Measurements from ENCODE around the gene LYRM4. TPM values are rescaled to one million over a fixed set of nuclear protein-coding genes. Genes with fewer than 3 reads are reported as not detected.

Gene LYRM4
- total RNA-seq, 1 donor from 2014 or later, result 39.3 TPM

DNA sequence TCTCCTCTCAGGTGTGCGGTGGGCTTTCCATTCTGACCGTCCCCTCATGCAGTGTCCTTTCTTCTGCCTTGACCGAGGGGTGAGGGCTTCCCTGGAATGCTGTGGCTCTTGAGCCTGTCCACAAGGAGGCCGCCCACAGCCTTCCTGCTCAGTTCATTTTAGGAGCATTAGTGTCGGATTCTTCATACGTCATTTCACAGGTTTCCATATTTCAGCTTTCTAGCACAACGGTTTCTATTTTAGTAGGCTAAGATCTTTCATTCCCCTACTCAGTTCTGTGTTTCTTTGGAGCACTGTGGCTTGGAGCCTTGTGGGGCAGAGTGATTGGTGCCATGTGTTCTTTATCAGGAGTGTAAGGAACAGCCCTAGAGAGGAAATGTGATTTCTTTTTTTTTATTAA lies 170.1 kb downstream of the LYRM4 start:
- Mint-ChIP-seq H3K9me3 (no peaks in the 10 kb centered on the region), H3K27ac (ENCODE audit: unreplicated experiment) (no peak overlapping the region), H3K4me1 (peaks cover 4% of the 10 kb centered on the region), H3K36me3 (ENCODE audit: low read depth) (no peaks in the 10 kb centered on the region), H3K4me3 (no peak overlapping the region), H3K27me3 (ENCODE audit: low read depth) (peaks cover 35% of the 10 kb centered on the region)
- DNase-seq (ENCODE audit: low read depth, low spot score), result no peak
- TF ChIP-seq, protein P1, sequence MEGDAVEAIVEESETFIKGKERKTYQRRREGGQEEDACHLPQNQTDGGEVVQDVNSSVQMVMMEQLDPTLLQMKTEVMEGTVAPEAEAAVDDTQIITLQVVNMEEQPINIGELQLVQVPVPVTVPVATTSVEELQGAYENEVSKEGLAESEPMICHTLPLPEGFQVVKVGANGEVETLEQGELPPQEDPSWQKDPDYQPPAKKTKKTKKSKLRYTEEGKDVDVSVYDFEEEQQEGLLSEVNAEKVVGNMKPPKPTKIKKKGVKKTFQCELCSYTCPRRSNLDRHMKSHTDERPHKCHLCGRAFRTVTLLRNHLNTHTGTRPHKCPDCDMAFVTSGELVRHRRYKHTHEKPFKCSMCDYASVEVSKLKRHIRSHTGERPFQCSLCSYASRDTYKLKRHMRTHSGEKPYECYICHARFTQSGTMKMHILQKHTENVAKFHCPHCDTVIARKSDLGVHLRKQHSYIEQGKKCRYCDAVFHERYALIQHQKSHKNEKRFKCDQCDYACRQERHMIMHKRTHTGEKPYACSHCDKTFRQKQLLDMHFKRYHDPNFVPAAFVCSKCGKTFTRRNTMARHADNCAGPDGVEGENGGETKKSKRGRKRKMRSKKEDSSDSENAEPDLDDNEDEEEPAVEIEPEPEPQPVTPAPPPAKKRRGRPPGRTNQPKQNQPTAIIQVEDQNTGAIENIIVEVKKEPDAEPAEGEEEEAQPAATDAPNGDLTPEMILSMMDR (conservative IDR thresholded peaks at IDR 0.05), result no peak

DNA sequence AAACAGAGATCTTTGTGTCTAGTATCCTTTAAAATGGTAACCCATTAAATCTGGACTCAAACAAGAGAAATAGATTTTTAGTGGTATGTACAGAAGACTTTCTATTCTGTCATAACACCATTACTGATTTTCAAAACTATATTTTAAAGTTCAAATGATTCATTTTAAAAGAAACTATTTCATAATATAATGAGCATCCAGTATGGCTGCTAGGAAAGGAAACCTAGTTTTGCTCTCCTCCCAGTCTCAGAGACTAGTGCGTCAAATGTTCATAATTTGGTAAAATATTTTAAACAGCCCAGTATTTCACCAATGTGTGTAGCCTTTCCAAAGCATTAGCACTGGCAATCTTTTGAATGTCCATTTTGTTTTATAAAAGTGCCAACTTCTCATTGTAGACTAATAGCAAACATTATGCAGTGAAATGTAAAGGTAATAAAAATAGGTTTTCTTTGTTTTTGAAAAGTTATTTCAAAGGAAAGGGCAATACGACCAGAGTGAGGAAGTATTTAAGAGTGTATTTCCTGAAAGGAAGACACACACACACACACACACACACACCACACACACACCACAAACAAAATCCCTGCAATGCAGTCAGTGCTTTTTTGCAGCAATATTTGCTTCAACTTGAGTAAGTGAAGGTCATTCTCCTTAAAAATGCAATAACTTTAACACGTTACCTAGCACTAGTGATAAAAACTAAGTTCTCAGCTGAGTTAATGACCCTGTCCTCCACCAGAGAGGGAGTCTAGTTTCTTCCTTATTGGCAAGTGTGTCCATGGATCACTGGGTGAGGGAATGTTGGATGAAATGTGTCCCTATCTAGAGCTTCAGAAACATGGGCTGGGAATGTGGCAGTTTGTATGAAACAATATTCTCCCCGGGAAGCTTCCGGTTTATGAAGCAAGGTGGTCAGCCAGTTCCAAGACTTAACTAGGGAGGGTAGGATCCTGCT lies 171.0 kb downstream of the LYRM4 start:
- TF ChIP-seq, protein P1 (conservative IDR thresholded peaks at IDR 0.05), result no peak
- Mint-ChIP-seq H3K4me3 (no peak overlapping the region), H3K4me1 (peaks cover 4% of the 10 kb centered on the region), H3K9me3 (no peaks in the 10 kb centered on the region), H3K27ac (ENCODE audit: unreplicated experiment) (no peak overlapping the region), H3K36me3 (ENCODE audit: low read depth) (no peaks in the 10 kb centered on the region), H3K27me3 (ENCODE audit: low read depth) (peaks cover 39% of the 10 kb centered on the region)
- no peak for DNase-seq (ENCODE audit: low read depth, low spot score)

DNA sequence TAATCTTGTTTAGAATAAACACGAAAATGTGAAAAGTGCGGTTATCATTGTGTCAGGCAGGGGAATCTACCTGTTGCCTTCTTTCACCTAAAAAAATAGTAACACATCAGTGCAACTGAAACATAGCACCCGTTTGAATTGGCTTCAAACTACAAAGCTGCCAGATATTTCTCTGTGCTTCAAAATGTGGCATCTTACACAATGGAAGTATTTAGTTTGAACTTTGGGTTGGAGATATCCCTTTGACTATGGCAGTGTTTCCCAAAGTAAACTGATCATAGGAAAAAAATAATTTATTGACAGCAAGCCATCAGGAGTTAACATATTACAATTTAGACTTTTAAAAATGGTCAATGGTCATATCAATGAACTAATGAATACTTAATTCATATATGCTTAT lies 172.0 kb downstream of the LYRM4 start:
- peaks cover 45% of the 10 kb centered on the region for H3K27me3 Mint-ChIP-seq (ENCODE audit: low read depth)
- peaks cover 4% of the 10 kb centered on the region for H3K4me1 Mint-ChIP-seq
- H3K4me3 Mint-ChIP-seq, result no peak overlapping the region
- TF ChIP-seq, protein P1 (conservative IDR thresholded peaks at IDR 0.05), result no peak
- H3K27ac Mint-ChIP-seq (ENCODE audit: unreplicated experiment), result no peak overlapping the region
- H3K36me3 Mint-ChIP-seq (ENCODE audit: low read depth), result no peaks in the 10 kb centered on the region
- no peaks in the 10 kb centered on the region for H3K9me3 Mint-ChIP-seq
- no peak for DNase-seq (ENCODE audit: low read depth, low spot score)

DNA sequence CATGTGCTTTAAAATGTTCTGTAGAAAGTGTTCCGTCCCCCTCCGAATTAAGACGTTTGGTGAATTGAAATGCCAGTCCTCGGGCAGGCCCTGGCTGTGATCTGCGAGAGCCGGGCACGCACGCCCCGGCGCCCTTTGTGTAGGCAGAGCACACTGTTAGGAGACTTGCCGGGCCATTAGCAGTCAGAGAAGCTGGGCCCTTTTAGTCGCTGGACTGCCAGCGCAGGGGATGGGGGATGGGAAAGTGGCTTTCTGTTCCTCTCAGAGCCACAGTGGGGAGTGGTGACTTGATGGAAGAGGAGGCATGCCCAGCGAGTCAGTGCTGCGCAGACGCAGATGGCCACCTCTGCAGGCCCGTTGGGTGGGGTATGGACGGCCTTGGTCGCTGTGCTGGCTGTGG lies 173.4 kb downstream of the LYRM4 start:
- no peak overlapping the region for H3K27ac Mint-ChIP-seq (ENCODE audit: unreplicated experiment)
- no peak for DNase-seq (ENCODE audit: low read depth, low spot score)
- H3K4me3 Mint-ChIP-seq, result peak overlapping the region; percentile 61
- H3K4me1 Mint-ChIP-seq, result peaks cover 12% of the 10 kb centered on the region
- peaks cover 59% of the 10 kb centered on the region for H3K27me3 Mint-ChIP-seq (ENCODE audit: low read depth)
- no peaks in the 10 kb centered on the region for H3K36me3 Mint-ChIP-seq (ENCODE audit: low read depth)
- TF ChIP-seq, protein P1 (conservative IDR thresholded peaks at IDR 0.05), result no peak
- H3K9me3 Mint-ChIP-seq, result no peaks in the 10 kb centered on the region

DNA sequence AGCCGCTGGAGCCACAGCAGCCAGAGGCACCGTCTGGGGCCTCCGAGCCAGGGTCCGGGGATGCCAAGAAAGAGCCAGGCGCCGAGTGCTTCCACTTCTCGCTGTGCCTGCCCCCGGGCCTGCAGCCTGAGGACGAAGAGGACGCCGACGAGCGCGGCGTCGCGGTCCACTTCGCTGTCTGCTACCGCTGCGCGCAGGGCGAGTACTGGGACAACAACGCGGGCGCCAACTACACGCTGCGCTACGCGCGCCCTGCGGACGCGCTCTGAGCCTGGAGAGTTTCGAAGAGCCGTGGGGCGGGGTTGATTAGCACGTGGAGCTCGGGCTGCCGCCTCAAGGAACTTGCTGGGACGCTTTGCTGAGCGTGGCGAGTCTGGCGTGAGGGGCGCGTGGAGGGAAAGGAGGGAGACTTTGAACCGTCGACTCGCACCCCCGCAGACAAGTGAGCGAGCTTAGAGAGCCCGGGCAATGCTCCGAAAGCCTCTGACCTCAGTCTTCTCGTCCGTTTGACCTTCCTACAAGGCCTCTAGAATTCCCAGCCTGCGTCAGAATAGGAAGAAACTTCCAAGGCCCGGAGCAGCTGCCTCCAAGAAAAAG lies 174.4 kb downstream of the LYRM4 start:
- peak overlapping the region; percentile 69 for H3K4me3 Mint-ChIP-seq
- H3K36me3 Mint-ChIP-seq (ENCODE audit: low read depth), result no peaks in the 10 kb centered on the region

More for the DNA sequence above, 174.4 kb downstream of the LYRM4 start:
- TF ChIP-seq, protein P1 (conservative IDR thresholded peaks at IDR 0.05), result no peak
- Mint-ChIP-seq H3K27me3 (ENCODE audit: low read depth) (peaks cover 65% of the 10 kb centered on the region), H3K27ac (ENCODE audit: unreplicated experiment) (no peak overlapping the region), H3K9me3 (no peaks in the 10 kb centered on the region), H3K4me1 (peaks cover 14% of the 10 kb centered on the region)
- DNase-seq (ENCODE audit: low read depth, low spot score), result no peak

All from neural crest cell (in vitro differentiated cells).